Epithelial cell of esophagus (primary cell): ENCODE results near the gene MEOX2.

Experiments used
- DNase-seq: peaks from one replicate; pipeline ENCODE4 v3.0.0; 2010; ENCODE audit warnings: low read depth
- H3K4me3 ChIP-seq: 2 replicates; pipeline ENCODE4 v1.5.1; 2011; ENCODE audit warnings: mild to moderate bottlenecking, low read length, control low read depth
- TF ChIP-seq, protein P1 (sequence below): IDR thresholded peaks from 2 replicates; pipeline ENCODE4 v1.5.1; 2011; ENCODE audit warnings: low read depth, mild to moderate bottlenecking, low read length, control low read depth, inconsistent platforms; ENCODE audit not compliant: insufficient read depth; ENCODE audit errors: missing control alignments

Gene MEOX2

DNA sequence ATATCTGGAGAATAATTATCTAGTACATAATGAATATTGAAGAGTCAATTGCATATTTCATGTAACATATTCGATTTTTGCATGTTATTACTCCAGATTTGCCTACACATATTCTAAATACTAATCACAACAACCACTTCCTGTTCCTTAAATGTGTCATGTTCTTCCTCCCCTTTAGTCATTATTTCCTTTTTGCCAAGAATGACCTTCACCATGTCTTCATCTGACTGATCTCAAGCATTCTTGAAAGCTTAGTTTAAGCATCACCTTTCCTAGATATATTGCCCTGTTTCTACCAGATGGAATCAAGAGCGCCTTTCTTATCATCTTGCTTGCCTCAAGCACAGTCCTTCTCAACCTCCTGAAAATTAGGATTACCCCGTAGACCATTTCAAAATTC lies 23.5 kb upstream of the MEOX2 start:
- TF ChIP-seq, protein P1, sequence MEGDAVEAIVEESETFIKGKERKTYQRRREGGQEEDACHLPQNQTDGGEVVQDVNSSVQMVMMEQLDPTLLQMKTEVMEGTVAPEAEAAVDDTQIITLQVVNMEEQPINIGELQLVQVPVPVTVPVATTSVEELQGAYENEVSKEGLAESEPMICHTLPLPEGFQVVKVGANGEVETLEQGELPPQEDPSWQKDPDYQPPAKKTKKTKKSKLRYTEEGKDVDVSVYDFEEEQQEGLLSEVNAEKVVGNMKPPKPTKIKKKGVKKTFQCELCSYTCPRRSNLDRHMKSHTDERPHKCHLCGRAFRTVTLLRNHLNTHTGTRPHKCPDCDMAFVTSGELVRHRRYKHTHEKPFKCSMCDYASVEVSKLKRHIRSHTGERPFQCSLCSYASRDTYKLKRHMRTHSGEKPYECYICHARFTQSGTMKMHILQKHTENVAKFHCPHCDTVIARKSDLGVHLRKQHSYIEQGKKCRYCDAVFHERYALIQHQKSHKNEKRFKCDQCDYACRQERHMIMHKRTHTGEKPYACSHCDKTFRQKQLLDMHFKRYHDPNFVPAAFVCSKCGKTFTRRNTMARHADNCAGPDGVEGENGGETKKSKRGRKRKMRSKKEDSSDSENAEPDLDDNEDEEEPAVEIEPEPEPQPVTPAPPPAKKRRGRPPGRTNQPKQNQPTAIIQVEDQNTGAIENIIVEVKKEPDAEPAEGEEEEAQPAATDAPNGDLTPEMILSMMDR, result no peak
- no peak overlapping the region for H3K4me3 ChIP-seq
- peak; percentile 39 for DNase-seq

- no peak overlapping the region for H3K4me3 ChIP-seq
- DNase-seq, result no peak
- TF ChIP-seq, protein P1, result no peak
These were observed 21.1 kb upstream of the MEOX2 start for GRCh38 chr7:15707570-15707969.

DNA sequence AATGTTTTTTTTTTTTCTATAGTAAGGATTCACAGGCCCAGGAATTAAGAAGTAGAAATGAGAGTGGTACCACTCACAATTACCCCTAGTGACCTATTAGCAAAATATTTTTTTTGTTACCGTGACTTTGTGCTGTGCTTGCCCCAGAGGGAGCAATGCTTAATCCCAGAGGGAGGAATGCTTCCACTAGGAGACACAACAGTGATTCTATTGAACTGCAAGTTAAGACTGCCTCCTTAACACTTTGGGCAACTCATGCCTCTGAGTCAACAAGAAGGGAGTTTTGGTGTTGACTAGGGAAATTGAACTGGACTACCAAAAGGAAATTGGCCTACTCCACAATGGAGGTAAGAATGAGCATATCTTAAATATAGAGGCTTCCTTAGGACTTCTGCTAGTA lies 17.2 kb upstream of the MEOX2 start:
- peak; percentile 14 for DNase-seq
- no peak overlapping the region for H3K4me3 ChIP-seq
- TF ChIP-seq, protein P1, result no peak

GRCh38 chr7:15692501-15693020 lies 6.1 kb upstream of the MEOX2 start:
- H3K4me3 ChIP-seq, result no peak overlapping the region
- no peak for DNase-seq
- TF ChIP-seq, protein P1, result no peak

DNA sequence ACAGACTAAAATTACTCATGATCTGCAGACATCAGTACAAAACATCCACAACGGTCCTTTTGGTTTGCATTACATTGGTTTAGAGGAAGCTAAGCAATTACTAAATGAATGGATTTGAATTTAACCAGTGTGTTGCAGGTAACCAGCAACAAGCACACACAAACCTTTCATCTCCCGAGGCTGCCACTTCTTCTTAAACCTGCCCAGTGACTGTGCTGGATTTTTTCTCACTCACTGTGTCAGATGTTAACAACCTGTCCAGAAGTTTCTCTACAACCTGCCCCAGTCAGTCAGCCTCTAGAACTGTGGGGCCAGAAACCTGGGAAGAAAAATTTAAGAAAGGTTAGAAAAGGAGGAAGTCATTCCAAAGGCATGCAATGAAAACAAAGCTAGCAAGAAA lies 2.4 kb upstream of the MEOX2 start:
- no peak for DNase-seq
- H3K4me3 ChIP-seq, result no peak overlapping the region
- TF ChIP-seq, protein P1, result no peak

GRCh38 chr7:15688279-15688626 lies 1.8 kb upstream of the MEOX2 start:
- TF ChIP-seq, protein P1, result no peak
- H3K4me3 ChIP-seq, result no peak overlapping the region
- no peak for DNase-seq

- no peak for DNase-seq
- TF ChIP-seq, protein P1, result no peak
- H3K4me3 ChIP-seq, result no peak overlapping the region
These were observed 1.2 kb upstream of the MEOX2 start for GRCh38 chr7:15687546-15688278.
